Natural killer cell (primary cell): Measurements from ENCODE around the gene NAALADL2. TPM values are rescaled to one million over a fixed set of nuclear protein-coding genes. Genes with fewer than 3 reads are reported as not detected.

Experiments
- ATAC-seq, 3 donors: fragments of 150-1000 bp in 2 of 3; fragments of 200-7000 bp in 1 of 3; cut with Tn5 transposase; 1 replicate in 1 of 3; 2 replicates in 2 of 3; pipeline ENCODE4 v1.10.0; 2021; ENCODE audit warnings: mild to moderate bottlenecking in 2 of 3, moderate library complexity in 2 of 3
- DNase-seq, 2 donors: peaks; one replicate each; pipeline versions ENCODE4 v3.0.0 to v3.0.0-alpha.2; 2013 to 2021; ENCODE audit warnings: mixed read lengths in 1 of 2
- H3K27ac ChIP-seq: one replicate; pipeline ENCODE4 v1.5.1; 2013; ENCODE audit warnings: mild to moderate bottlenecking, low read length
- H3K27me3 ChIP-seq: one replicate; pipeline ENCODE4 v1.6.1; 2013; ENCODE audit warnings: low read length; ENCODE audit not compliant: control insufficient read depth, insufficient read depth
- H3K36me3 ChIP-seq: one replicate; pipeline ENCODE4 v1.6.1; 2013; ENCODE audit warnings: low read length; ENCODE audit not compliant: control insufficient read depth, insufficient read depth
- H3K4me1 ChIP-seq: one replicate; pipeline ENCODE4 v1.6.1; 2013; ENCODE audit warnings: low read length; ENCODE audit not compliant: control insufficient read depth, insufficient read depth
- H3K4me3 ChIP-seq: one replicate; pipeline ENCODE4 v1.5.1; 2013; ENCODE audit warnings: low read length
- H3K9me3 ChIP-seq: one replicate; pipeline ENCODE4 v1.6.1; 2013; ENCODE audit warnings: low read length; ENCODE audit not compliant: control insufficient read depth, insufficient read depth
- H3K27ac Mint-ChIP-seq, 2 donors: one replicate each; pipeline ENCODE4 v1.8.0; 2022; ENCODE audit warnings: mild to moderate bottlenecking in 2 of 2, mixed read lengths in 2 of 2, moderate library complexity in 1 of 2
- H3K27me3 Mint-ChIP-seq, 2 donors: one replicate each; pipeline ENCODE4 v1.8.0; 2022; ENCODE audit warnings: low read depth in 2 of 2, mixed read lengths in 2 of 2
- H3K36me3 Mint-ChIP-seq: one replicate; pipeline ENCODE4 v1.8.0; 2022; ENCODE audit warnings: mixed read lengths
- H3K4me1 Mint-ChIP-seq, 2 donors: one replicate each; pipeline ENCODE4 v1.8.0; 2022; ENCODE audit warnings: mixed read lengths in 2 of 2
- H3K4me3 Mint-ChIP-seq: one replicate; pipeline ENCODE4 v1.8.0; 2022; ENCODE audit warnings: mild to moderate bottlenecking, moderate library complexity, mixed read lengths
- H3K9me3 Mint-ChIP-seq, 2 donors: one replicate each; pipeline ENCODE4 v1.8.0; 2022; ENCODE audit warnings: mixed read lengths in 2 of 2
- WGBS: methylation state at CpG from one replicate; pipeline ENCODE4 v1.1.7; 2013; ENCODE audit warnings: missing lambda C conversion rate; ENCODE audit not compliant: insufficient coverage; 5-methylcytosine and 5-hydroxymethylcytosine counted together
- intact Hi-C: fragments of 100-400 bp; cut with micrococcal nuclease; formaldehyde crosslinking; loops from one replicate; pipeline ENCODE4 v1.14.2; 2022
- total RNA-seq, 4 donors: library from RNA; stranded (reverse); fragments of 120-200 nt in 1 of 4; gene quantifications; one replicate each; pipeline versions ENCODE4 v1.2.3 to v1.2.4, GENCODE V29; 2013 to 2022
- TF ChIP-seq, protein P1 (sequence below): fragments of 200-600 bp; IDR thresholded peaks from one replicate; pipeline ENCODE4 v1.8.0; 2022; ENCODE audit warnings: antibody characterized with exemption

NAALADL2 gene
- total RNA-seq, 3 donors from 2014 or later (not counting 1 experiment from before 2014, with no cell fraction given): not detected

- no peaks in the 10 kb centered on the region for H3K27me3 ChIP-seq
- intact Hi-C loops: no loop called here
- H3K4me3 Mint-ChIP-seq: no peak overlapping the region
- H3K36me3 Mint-ChIP-seq: no peaks in the 10 kb centered on the region
- TF ChIP-seq, protein P1, sequence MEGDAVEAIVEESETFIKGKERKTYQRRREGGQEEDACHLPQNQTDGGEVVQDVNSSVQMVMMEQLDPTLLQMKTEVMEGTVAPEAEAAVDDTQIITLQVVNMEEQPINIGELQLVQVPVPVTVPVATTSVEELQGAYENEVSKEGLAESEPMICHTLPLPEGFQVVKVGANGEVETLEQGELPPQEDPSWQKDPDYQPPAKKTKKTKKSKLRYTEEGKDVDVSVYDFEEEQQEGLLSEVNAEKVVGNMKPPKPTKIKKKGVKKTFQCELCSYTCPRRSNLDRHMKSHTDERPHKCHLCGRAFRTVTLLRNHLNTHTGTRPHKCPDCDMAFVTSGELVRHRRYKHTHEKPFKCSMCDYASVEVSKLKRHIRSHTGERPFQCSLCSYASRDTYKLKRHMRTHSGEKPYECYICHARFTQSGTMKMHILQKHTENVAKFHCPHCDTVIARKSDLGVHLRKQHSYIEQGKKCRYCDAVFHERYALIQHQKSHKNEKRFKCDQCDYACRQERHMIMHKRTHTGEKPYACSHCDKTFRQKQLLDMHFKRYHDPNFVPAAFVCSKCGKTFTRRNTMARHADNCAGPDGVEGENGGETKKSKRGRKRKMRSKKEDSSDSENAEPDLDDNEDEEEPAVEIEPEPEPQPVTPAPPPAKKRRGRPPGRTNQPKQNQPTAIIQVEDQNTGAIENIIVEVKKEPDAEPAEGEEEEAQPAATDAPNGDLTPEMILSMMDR: no peak
- H3K9me3 Mint-ChIP-seq: peaks cover 3% of the 10 kb centered on the region in 2 donors
- no peaks in the 10 kb centered on the region for H3K4me1 Mint-ChIP-seq
- H3K27ac Mint-ChIP-seq: no peak overlapping the region
- H3K27me3 Mint-ChIP-seq: no peaks in the 10 kb centered on the region
- H3K36me3 ChIP-seq: no peaks in the 10 kb centered on the region
- H3K4me3 ChIP-seq: no peak overlapping the region
- peaks cover 6% of the 10 kb centered on the region for H3K9me3 ChIP-seq
- DNase-seq (no peak), ATAC-seq (no peak)
- H3K4me1 ChIP-seq: no peaks in the 10 kb centered on the region
- H3K27ac ChIP-seq: no peak overlapping the region
Measured at GRCh38 chr3:175792245-175792644, 933.1 kb downstream of the NAALADL2 start.

DNA sequence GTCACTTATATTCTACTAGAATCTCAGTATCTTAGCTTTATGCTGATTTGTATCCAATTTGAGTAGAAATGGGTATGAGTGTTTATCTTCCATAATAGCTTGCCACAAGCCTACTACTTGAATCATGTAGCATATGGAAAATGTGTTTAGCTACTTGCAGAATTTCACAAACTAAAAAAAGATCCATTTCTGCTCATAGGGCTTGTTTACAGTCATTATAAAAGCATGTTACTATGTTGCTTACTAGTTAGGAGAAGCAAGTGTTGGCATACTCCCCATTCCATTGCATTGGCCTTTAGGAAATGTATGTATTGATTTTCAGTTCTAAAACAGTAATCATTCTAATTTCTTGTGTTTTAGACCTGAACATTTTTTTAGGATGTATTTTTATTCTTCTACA is 939.2 kb downstream of the NAALADL2 start:
- H3K9me3 ChIP-seq: peaks cover 4% of the 10 kb centered on the region
- intact Hi-C loops: no loop called here
- H3K36me3 Mint-ChIP-seq: no peaks in the 10 kb centered on the region
- TF ChIP-seq, protein P1: no peak
- no peaks in the 10 kb centered on the region for H3K27me3 Mint-ChIP-seq
- no peak for ATAC-seq
- no peak overlapping the region for H3K4me3 ChIP-seq
- H3K4me3 Mint-ChIP-seq: no peak overlapping the region
- H3K9me3 Mint-ChIP-seq: peaks cover 11 to 12% of the 10 kb centered on the region in 2 donors
- no peaks in the 10 kb centered on the region for H3K4me1 ChIP-seq
- H3K27ac ChIP-seq: no peak overlapping the region
- no peaks in the 10 kb centered on the region for H3K36me3 ChIP-seq
- no peak for DNase-seq
- H3K27ac Mint-ChIP-seq: no peak overlapping the region
- H3K4me1 Mint-ChIP-seq: no peaks in the 10 kb centered on the region
- no peaks in the 10 kb centered on the region for H3K27me3 ChIP-seq

- Mint-ChIP-seq H3K4me1 (no peaks in the 10 kb centered on the region), H3K4me3 (no peak overlapping the region), H3K27me3 (no peaks in the 10 kb centered on the region), H3K36me3 (no peaks in the 10 kb centered on the region), H3K27ac (no peak overlapping the region), H3K9me3 (peaks cover 8 to 9% of the 10 kb centered on the region in 2 donors)
- Histone ChIP-seq H3K4me1 (no peaks in the 10 kb centered on the region), H3K4me3 (no peak overlapping the region), H3K27ac (no peak overlapping the region), H3K27me3 (no peaks in the 10 kb centered on the region), H3K9me3 (no peaks in the 10 kb centered on the region), H3K36me3 (no peaks in the 10 kb centered on the region)
- DNase-seq (no peak), ATAC-seq (no peak)
- TF ChIP-seq, protein P1: no peak
- intact Hi-C loops: no loop called here
- WGBS: 82% methylated on average over 2 of the region's 2 CpGs
Measured at GRCh38 chr3:175805825-175806224, 946.7 kb downstream of the NAALADL2 start.

DNA sequence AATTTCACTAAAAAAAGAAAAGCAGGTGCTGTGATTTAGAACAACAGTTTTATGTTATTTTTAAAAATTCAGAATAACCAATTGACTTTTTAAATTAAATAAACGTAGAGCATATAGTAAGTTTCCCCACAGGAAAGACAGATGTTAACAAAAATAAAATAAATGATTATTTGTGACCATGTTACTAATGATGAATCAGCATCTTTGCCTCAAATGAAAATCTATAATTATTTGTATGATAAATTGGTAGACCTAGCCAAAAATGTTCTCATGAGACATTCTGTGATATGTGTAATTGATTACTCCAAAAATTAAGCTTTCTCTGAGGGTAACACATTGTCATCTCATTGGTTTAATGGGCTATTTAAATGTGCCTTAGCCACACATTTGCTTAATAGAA is 948.0 kb downstream of the NAALADL2 start:
- H3K27me3 Mint-ChIP-seq: no peaks in the 10 kb centered on the region
- no peak overlapping the region for H3K27ac Mint-ChIP-seq
- TF ChIP-seq, protein P1: no peak
- no peaks in the 10 kb centered on the region for H3K4me1 ChIP-seq
- H3K9me3 ChIP-seq: no peaks in the 10 kb centered on the region
- no peak overlapping the region for H3K4me3 ChIP-seq
- intact Hi-C loops: no loop called here
- DNase-seq (no peak), ATAC-seq (no peak)
- H3K4me1 Mint-ChIP-seq: no peaks in the 10 kb centered on the region
- no peak overlapping the region for H3K27ac ChIP-seq
- WGBS: no CpG with 5 or more reads among the region's 1 CpG
- H3K27me3 ChIP-seq: no peaks in the 10 kb centered on the region
- H3K9me3 Mint-ChIP-seq: peaks cover 4 to 5% of the 10 kb centered on the region in 2 donors
- no peak overlapping the region for H3K4me3 Mint-ChIP-seq
- H3K36me3 ChIP-seq: no peaks in the 10 kb centered on the region
- H3K36me3 Mint-ChIP-seq: no peaks in the 10 kb centered on the region
